HCT116 (cell line): ENCODE results near the gene ARHGAP28. TPM values are rescaled to one million over a fixed set of nuclear protein-coding genes. Genes with fewer than 3 reads are reported as not detected.

ENCODE experiments used
- ATAC-seq: fragments of 200-7000 bp; cut with Tn5 transposase; 2 replicates; pipeline ENCODE4 v1.9.1; 2020; ENCODE audit warnings: mild to moderate bottlenecking, moderate library complexity
- BruUV-seq: library from RNA; stranded (reverse); fragments of 400-500 nt; replicated peaks from 2 replicates; lab custom pipeline; 2021; lab: Mats Ljungman, UMichigan
- CTCF ChIA-PET: fragments of 300-600 bp; sonication (Branson Sonifier 250); formaldehyde crosslinking; loops from one replicate; lab custom pipeline; 2021; ENCODE audit warnings: antibody characterized with exemption; lab: Charles Lee
- POLR2A ChIA-PET: fragments of 300-600, 350-600 bp; sonication (Branson Sonifier 250); formaldehyde crosslinking; loops from one replicate; lab custom pipeline; 2021; ENCODE audit warnings: antibody characterized with exemption; lab: Charles Lee
- RAD21 ChIA-PET, 2 experiments: fragments of 300-600 bp; sonication (Branson Sonifier 250); formaldehyde crosslinking; loops; one replicate each; lab custom pipeline; 2023; ENCODE audit warnings: low total read pairs in 2 of 2; ENCODE audit not compliant: uncharacterized antibody in 2 of 2, unreplicated experiment in 2 of 2, low non-redundant PET in 1 of 2; lab: Charles Lee
- DNase-seq: peaks from one replicate; pipeline ENCODE4 v3.0.0-alpha.2; 2010; ENCODE audit warnings: low read depth, low spot score
- H2AFZ ChIP-seq: fragments of 200-600 bp; shearing (Covaris generic), sonication (generic); 2 replicates; pipeline ENCODE4 v1.6.1; 2017; ENCODE audit warnings: low read depth, mixed run types, mixed read lengths, antibody characterized with exemption, low read length; ENCODE audit not compliant: poor library complexity, severe bottlenecking
- H3K27ac ChIP-seq: 2 replicates; pipeline ENCODE4 v1.5.1; 2012; ENCODE audit warnings: low read depth, low read length
- H3K27me3 ChIP-seq: fragments of 200-600 bp; sonication (generic); 2 replicates; pipeline ENCODE4 v1.6.1; 2016; ENCODE audit warnings: mixed run types, low read length, mixed read lengths; ENCODE audit not compliant: insufficient read depth
- H3K36me3 ChIP-seq, 2 experiments: fragments of 200-500 bp in 1 of 2; fragments of 200-600 bp in 1 of 2; sonication (Bioruptor generic) in 1 of 2; sonication (generic) in 1 of 2; 2 replicates each; pipeline versions ENCODE4 v1.5.1 to v1.6.1; 2014 to 2016; ENCODE audit warnings: low read length in 2 of 2, inconsistent platforms in 1 of 2, mixed read lengths in 1 of 2, mixed run types in 1 of 2; ENCODE audit not compliant: insufficient read depth in 2 of 2, control insufficient read depth in 1 of 2
- H3K4me1 ChIP-seq, 2 experiments: fragments of 200-600 bp in 1 of 2; sonication (generic) in 1 of 2; 2 replicates each; pipeline versions ENCODE4 v1.5.1 to v1.6.1; 2012 to 2017; ENCODE audit warnings: low read length in 2 of 2, inconsistent platforms in 1 of 2, mild to moderate bottlenecking in 1 of 2, mixed read lengths in 1 of 2, mixed run types in 1 of 2, moderate library complexity in 1 of 2; ENCODE audit not compliant: insufficient read depth in 2 of 2, control insufficient read depth in 1 of 2
- H3K4me2 ChIP-seq: fragments of 200-600 bp; sonication (generic); 2 replicates; pipeline ENCODE4 v1.6.1; 2017; ENCODE audit warnings: mixed run types, low read length, mixed read lengths
- H3K4me3 ChIP-seq, 2 experiments: fragments of 200-600 bp in 1 of 2; sonication (generic) in 1 of 2; replicated peaks in 1 of 2; 2 replicates each; pipeline ENCODE4 v1.5.1; 2011 to 2016; ENCODE audit warnings: low read length in 2 of 2, control low read depth in 1 of 2, low read depth in 1 of 2, mild to moderate bottlenecking in 1 of 2, mixed read lengths in 1 of 2, mixed run types in 1 of 2
- H3K79me2 ChIP-seq: fragments of 200-600 bp; sonication (generic); 2 replicates; pipeline ENCODE4 v1.6.1; 2017; ENCODE audit warnings: mild to moderate bottlenecking, mixed run types, low read length, moderate library complexity, mixed read lengths; ENCODE audit not compliant: insufficient read depth
- H3K9ac ChIP-seq: fragments of 200-600 bp; sonication (generic); 2 replicates; pipeline ENCODE4 v1.6.1; 2016; ENCODE audit warnings: low read length, mixed read lengths
- H3K9me2 ChIP-seq: fragments of 200-600 bp; sonication (generic), shearing (Covaris generic); 2 replicates; pipeline ENCODE4 v1.6.1; 2017; ENCODE audit warnings: mixed run types, mild to moderate bottlenecking, moderate library complexity; ENCODE audit not compliant: insufficient read depth
- H3K9me3 ChIP-seq, 2 experiments: fragments of 200-500 bp in 1 of 2; fragments of 200-600 bp in 1 of 2; sonication (Bioruptor generic) in 1 of 2; sonication (generic) in 1 of 2; 2 replicates each; pipeline ENCODE4 v1.6.1; 2014 to 2017; ENCODE audit warnings: low read length in 2 of 2, mixed read lengths in 2 of 2, inconsistent platforms in 1 of 2, low read depth in 1 of 2, mild to moderate bottlenecking in 1 of 2, mixed run types in 1 of 2, moderate library complexity in 1 of 2; ENCODE audit not compliant: control insufficient read depth in 1 of 2, insufficient read depth in 1 of 2
- H4K20me1 ChIP-seq: fragments of 200-600 bp; sonication (generic), shearing (Covaris generic); 2 replicates; pipeline ENCODE4 v1.6.1; 2017; ENCODE audit warnings: mixed run types, mild to moderate bottlenecking, moderate library complexity; ENCODE audit not compliant: insufficient read depth
- CBX3 ChIP-seq: IDR thresholded peaks from 2 replicates; pipeline ENCODE4 v1.6.1; 2012; ENCODE audit warnings: low read depth
- CEBPB ChIP-seq: IDR thresholded peaks from 2 replicates; pipeline ENCODE4 v1.6.1; 2012; ENCODE audit warnings: low read depth
- EGR1 ChIP-seq: IDR thresholded peaks from 2 replicates; pipeline ENCODE4 v1.6.1; 2012; ENCODE audit warnings: low read depth
- ELF1 ChIP-seq: IDR thresholded peaks from 2 replicates; pipeline ENCODE4 v1.6.1; 2012; ENCODE audit warnings: low read depth, borderline replicate concordance
- EZH2 ChIP-seq: fragments of 200-600 bp; sonication (generic); IDR thresholded peaks from 2 replicates; pipeline ENCODE4 v1.6.1; 2017; ENCODE audit warnings: antibody characterized with exemption, mixed run types
- EZH2phosphoT487 ChIP-seq: fragments of 200-600 bp; IDR thresholded peaks from 2 replicates; pipeline ENCODE4 v1.6.1; 2018; ENCODE audit warnings: antibody characterized with exemption, borderline replicate concordance
- FOSL1 ChIP-seq: IDR thresholded peaks from 2 replicates; pipeline ENCODE4 v1.6.1; 2012; ENCODE audit warnings: low read depth
- MAX ChIP-seq: IDR thresholded peaks from 2 replicates; pipeline ENCODE4 v1.6.1; 2012
- POLR2AphosphoS5 ChIP-seq: IDR thresholded peaks from 2 replicates; pipeline ENCODE4 v1.6.1; 2011; ENCODE audit warnings: mild to moderate bottlenecking, low read depth, low read length, moderate library complexity
- SP1 ChIP-seq: IDR thresholded peaks from 2 replicates; pipeline ENCODE4 v1.6.1; 2012; ENCODE audit warnings: low read depth
- TCF7L2 ChIP-seq: IDR thresholded peaks from 2 replicates; pipeline ENCODE4 v1.7.0; 2011; ENCODE audit warnings: borderline replicate concordance, inconsistent platforms; ENCODE audit not compliant: insufficient read depth, insufficient read length; ENCODE audit errors: extremely low read depth
- YY1 ChIP-seq: IDR thresholded peaks from 2 replicates; pipeline ENCODE4 v1.6.1; 2011; ENCODE audit warnings: low read length, low read depth, moderate library complexity, mild to moderate bottlenecking; ENCODE audit not compliant: insufficient replicate concordance; ENCODE audit errors: extremely low read depth
- intact Hi-C: fragments of 100-400 bp; cut with micrococcal nuclease; formaldehyde crosslinking; loops from 2 replicates; pipeline ENCODE4 v1.10.0; 2022
- total RNA-seq: library from RNA; stranded (reverse); gene quantifications from one replicate; pipeline ENCODE4 v1.2.1, GENCODE V29; 2021; ENCODE audit not compliant: unreplicated experiment
- TF ChIP-seq, protein P1 (sequence below): IDR thresholded peaks from 2 replicates; pipeline ENCODE4 v1.6.1; 2012

Gene ARHGAP28
- total RNA-seq, 1 experiment from 2014 or later: not detected

DNA sequence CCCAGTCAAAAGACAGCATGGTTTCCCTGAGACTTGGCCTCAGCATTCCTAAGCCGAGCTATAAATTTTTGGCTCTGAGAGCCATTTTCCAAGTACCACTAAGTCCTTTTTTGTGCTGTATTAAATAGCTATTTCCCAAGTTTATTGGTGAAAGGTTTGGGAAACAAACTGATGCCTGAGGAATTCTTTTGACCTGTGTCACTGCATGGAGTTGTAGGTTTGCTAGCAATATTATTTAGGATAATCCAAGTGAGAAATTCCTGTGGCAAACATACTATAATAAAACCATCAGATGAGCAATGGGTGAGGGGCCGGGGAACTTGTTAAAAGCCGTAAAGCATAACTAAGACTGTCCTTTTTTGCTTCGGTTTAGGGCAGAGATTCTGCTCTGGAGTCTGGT lies 28.4 kb downstream of the ARHGAP28 start:
- no peaks in the 10 kb centered on the region for H3K36me3 ChIP-seq
- no peak for TF ChIP-seq MAX
- H3K27me3 ChIP-seq: no peaks in the 10 kb centered on the region
- ChIA-PET POLR2A (no interaction called here), RAD21 (no interaction called here), CTCF (no interaction called here)
- peaks cover 2 to 15% of the 10 kb centered on the region in 2 experiments; a peak in 2 of 4 replicates for H3K9me3 ChIP-seq
- no peak overlapping the region for H3K4me3 ChIP-seq
- ATAC-seq (no peak), DNase-seq (no peak)
- no peaks in the 10 kb centered on the region for H3K79me2 ChIP-seq
- H3K4me1 ChIP-seq: no peaks in the 10 kb centered on the region
- BruUV-seq: no TSS peak
- H3K4me2 ChIP-seq: no peak overlapping the region
- intact Hi-C loops: no loop called here
- H2AFZ ChIP-seq: no peak overlapping the region
- no peaks in the 10 kb centered on the region for H3K9me2 ChIP-seq
- no peak overlapping the region for H3K9ac ChIP-seq
- no peaks in the 10 kb centered on the region for H4K20me1 ChIP-seq
- no peak overlapping the region for H3K27ac ChIP-seq

DNA sequence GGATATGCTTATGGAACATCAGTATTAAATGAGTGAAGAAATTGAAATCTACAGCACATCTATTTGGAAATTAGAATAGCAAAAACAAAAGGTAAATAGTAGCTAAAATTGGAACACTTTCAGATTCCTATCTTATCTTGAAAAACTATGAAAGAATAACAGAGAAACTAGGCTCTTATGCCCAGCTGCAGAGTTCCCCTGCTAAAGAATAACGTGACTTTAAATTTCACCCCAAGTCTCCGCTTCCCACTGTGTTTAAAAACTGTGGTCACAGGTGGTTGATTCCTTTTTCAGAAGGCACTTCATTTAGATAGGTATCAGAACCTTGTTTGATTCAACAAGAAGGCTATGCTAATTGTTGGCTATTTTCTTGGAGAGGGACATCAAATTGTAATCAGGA lies 30.1 kb downstream of the ARHGAP28 start:
- RAD21 ChIA-PET: no interaction called here
- BruUV-seq: no TSS peak
- H3K9me2 ChIP-seq: no peaks in the 10 kb centered on the region
- H3K79me2 ChIP-seq: no peaks in the 10 kb centered on the region
- H3K9ac ChIP-seq: no peak overlapping the region
- TF ChIP-seq CBX3 (no peak), FOSL1 (no peak), EZH2 (no peak), EGR1 (no peak), ELF1 (no peak), MAX (no peak), CEBPB (no peak), TCF7L2 (no peak), POLR2AphosphoS5 (no peak), EZH2phosphoT487 (no peak), SP1 (no peak), YY1 (no peak)
- TF ChIP-seq, protein P1, sequence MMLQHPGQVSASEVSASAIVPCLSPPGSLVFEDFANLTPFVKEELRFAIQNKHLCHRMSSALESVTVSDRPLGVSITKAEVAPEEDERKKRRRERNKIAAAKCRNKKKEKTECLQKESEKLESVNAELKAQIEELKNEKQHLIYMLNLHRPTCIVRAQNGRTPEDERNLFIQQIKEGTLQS: no peak
- TF ChIP-seq, all 23 proteins: peak for 0
- no peak overlapping the region for H3K4me2 ChIP-seq
- H2AFZ ChIP-seq: no peak overlapping the region
- ChIA-PET POLR2A (no interaction called here), CTCF (no interaction called here)
- H4K20me1 ChIP-seq: no peaks in the 10 kb centered on the region
- H3K4me3 ChIP-seq: no peak overlapping the region
- H3K9me3 ChIP-seq: peaks cover 4 to 22% of the 10 kb centered on the region in 2 experiments; a peak in 2 of 4 replicates
- no peak for DNase-seq
- H3K4me1 ChIP-seq: no peaks in the 10 kb centered on the region
- H3K36me3 ChIP-seq: no peaks in the 10 kb centered on the region
- H3K27me3 ChIP-seq: no peaks in the 10 kb centered on the region
- no peak overlapping the region for H3K27ac ChIP-seq
- no peak for ATAC-seq
- intact Hi-C loops: no loop called here
